Measurements from ENCODE around the gene REM2.

Gene REM2

DNA sequence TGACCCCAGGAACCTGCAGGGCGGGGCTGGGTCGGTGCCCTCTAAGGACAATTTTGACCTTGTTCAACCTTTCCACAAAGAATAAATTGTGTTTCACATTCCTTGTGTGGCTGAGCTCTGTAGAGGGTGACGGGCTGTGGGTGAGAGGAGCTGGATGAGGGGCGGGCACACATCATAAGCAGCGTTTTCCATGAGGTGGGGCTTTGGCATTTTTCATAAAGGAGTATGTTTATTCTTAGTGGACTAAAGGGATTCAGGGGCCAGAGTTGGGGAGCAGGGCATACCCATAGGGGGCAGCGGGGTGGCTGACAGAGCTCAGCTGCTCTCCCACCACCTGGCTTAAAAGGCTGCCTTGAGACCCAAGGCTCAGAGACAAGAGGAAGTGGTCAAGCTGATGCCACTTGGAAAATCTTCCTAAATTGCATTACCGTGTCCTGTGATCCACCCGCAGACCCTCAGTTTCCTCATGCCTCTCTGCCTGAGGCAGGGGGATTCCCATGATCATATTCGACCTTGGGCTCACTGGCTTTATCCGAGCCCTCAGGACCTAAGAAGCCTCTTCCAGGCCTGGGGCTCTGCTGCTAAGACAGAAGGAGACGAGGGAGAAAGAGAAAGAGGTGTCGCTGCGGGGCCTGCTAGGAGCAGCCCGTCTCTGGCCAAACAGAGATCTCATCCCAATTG is 35.2 kb upstream of the REM2 start:
- Histone ChIP-seq H2BK5ac (ENCODE audit: low read length) (no peak overlapping the region), H2BK12ac (ENCODE audit: low read length) (no peak overlapping the region), H3K18ac (ENCODE audit: low read length) (peak overlapping the region; percentile 61), H3K23ac (ENCODE audit: low read depth, low read length, poor library complexity) (no peak overlapping the region), H3K9me3 (replicated peaks in 1 of 2; ENCODE audit: control insufficient read depth in 2 of 2, insufficient read depth in 1 of 2, low read depth in 1 of 2, low read length in 2 of 2) (no peaks in the 10 kb centered on the region), H3K14ac (ENCODE audit: low read length) (no peak overlapping the region), H3K27me3 (ENCODE audit: control insufficient read depth in 3 of 3, insufficient read depth in 3 of 3, low read depth in 1 of 3, low read length in 3 of 3) (no peaks in the 10 kb centered on the region), H3K9ac (ENCODE audit: low read depth, low read length, poor library complexity) (no peak overlapping the region), H3K4me1 (ENCODE audit: control insufficient read depth in 2 of 2, insufficient read depth in 1 of 2, low read depth in 1 of 2, low read length in 2 of 2) (peaks cover 15% of the 10 kb centered on the region in 2 donors), H4K91ac (ENCODE audit: low read depth, low read length, poor library complexity) (no peak overlapping the region), H2AFZ (ENCODE audit: low read length) (peak overlapping the region; percentile 68), H3K4ac (ENCODE audit: low read length) (no peak overlapping the region), H3K36me3 (replicated peaks in 1 of 2; ENCODE audit: control insufficient read depth in 2 of 2, insufficient read depth in 2 of 2, low read length in 2 of 2) (peaks cover 0 to 4% of the 10 kb centered on the region in 2 donors), H4K8ac (ENCODE audit: low read depth, low read length) (no peak overlapping the region), H3K27ac (replicated peaks; ENCODE audit: low read length) (no peak overlapping the region), H2AK5ac (ENCODE audit: low read depth, low read length) (no peak overlapping the region), H2BK15ac (ENCODE audit: low read length) (peak overlapping the region; percentile 45), H3K79me1 (ENCODE audit: low read depth, low read length) (peaks cover 2% of the 10 kb centered on the region), H3K4me2 (ENCODE audit: insufficient read depth, low read length, poor library complexity, severe bottlenecking) (no peak overlapping the region), H3K4me3 (ENCODE audit: low read length in 2 of 2) (no peak overlapping the region), H2BK120ac (ENCODE audit: low read depth, low read length) (no peak overlapping the region)
- no peak for DNase-seq (ENCODE audit: low spot score)
- no CpG with 5 or more reads among the region's 14 CpGs for WGBS, 2 donors (ENCODE audit: extremely low coverage in 2 of 2, insufficient read length in 2 of 2, insufficient replicate concordance in 1 of 2)

DNA sequence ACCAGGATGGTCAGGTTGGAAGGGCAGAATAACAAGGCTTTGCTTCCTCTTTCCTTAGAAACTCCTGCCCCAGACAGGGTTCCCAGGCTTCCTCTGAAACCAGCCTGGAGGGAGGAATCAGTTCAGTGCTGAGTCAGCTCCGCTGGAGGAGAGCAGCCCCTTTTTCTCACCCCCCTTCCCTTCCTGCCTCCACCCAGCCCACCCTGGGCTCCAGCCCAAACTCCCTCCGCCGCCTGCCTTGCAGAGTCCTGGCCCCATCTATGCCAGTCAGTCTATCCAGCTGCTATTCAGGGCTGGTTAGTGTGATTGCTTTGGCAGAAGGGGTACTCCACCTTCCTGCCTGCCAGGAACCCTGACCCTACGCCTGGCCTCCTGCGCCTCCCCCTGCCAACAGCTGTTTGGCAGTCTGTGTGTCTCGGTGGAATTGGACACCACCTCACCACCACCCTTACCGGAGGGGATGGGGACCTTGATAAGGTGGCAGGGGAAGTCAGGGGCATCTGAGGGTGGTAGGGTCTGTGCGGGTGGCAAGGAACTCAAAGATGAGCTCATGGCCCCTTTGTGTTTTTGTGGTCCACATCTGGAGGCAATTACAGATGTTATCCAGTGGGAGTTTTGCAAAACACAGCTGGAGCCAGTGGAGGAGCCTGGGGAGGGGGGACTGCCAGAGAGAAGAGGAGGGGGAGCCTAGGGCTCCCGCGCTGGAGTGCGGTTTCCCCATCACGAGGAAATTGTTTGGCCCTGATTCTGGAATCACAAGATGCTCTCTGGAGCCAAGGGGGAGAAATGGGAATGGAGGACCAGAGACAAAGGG is 34.5 kb upstream of the REM2 start:
- Histone ChIP-seq H2BK5ac (ENCODE audit: low read length) (peak overlapping the region; percentile 29), H3K4me2 (ENCODE audit: insufficient read depth, low read length, poor library complexity, severe bottlenecking) (no peak overlapping the region), H4K91ac (ENCODE audit: low read depth, low read length, poor library complexity) (no peak overlapping the region), H3K4me3 (ENCODE audit: low read length in 2 of 2) (no peak overlapping the region), H3K18ac (ENCODE audit: low read length) (peak overlapping the region; percentile 87), H3K27ac (replicated peaks; ENCODE audit: low read length) (no peak overlapping the region), H3K79me1 (ENCODE audit: low read depth, low read length) (peaks cover 2% of the 10 kb centered on the region), H3K27me3 (ENCODE audit: control insufficient read depth in 3 of 3, insufficient read depth in 3 of 3, low read depth in 1 of 3, low read length in 3 of 3) (no peaks in the 10 kb centered on the region), H2AK5ac (ENCODE audit: low read depth, low read length) (peak overlapping the region; percentile 61), H2BK120ac (ENCODE audit: low read depth, low read length) (no peak overlapping the region), H3K9me3 (replicated peaks in 1 of 2; ENCODE audit: control insufficient read depth in 2 of 2, insufficient read depth in 1 of 2, low read depth in 1 of 2, low read length in 2 of 2) (no peaks in the 10 kb centered on the region), H3K4me1 (ENCODE audit: control insufficient read depth in 2 of 2, insufficient read depth in 1 of 2, low read depth in 1 of 2, low read length in 2 of 2) (peaks cover 16 to 18% of the 10 kb centered on the region in 2 donors), H3K4ac (ENCODE audit: low read length) (no peak overlapping the region), H4K8ac (ENCODE audit: low read depth, low read length) (no peak overlapping the region), H2BK15ac (ENCODE audit: low read length) (peak overlapping the region; percentile 45), H2BK12ac (ENCODE audit: low read length) (no peak overlapping the region), H3K9ac (ENCODE audit: low read depth, low read length, poor library complexity) (peak overlapping the region; percentile 34), H3K14ac (ENCODE audit: low read length) (no peak overlapping the region), H2AFZ (ENCODE audit: low read length) (peak overlapping the region; percentile 68), H3K23ac (ENCODE audit: low read depth, low read length, poor library complexity) (peak overlapping the region; percentile 94), H3K36me3 (replicated peaks in 1 of 2; ENCODE audit: control insufficient read depth in 2 of 2, insufficient read depth in 2 of 2, low read length in 2 of 2) (peaks cover 0 to 2% of the 10 kb centered on the region in 2 donors)
- no peak for DNase-seq (ENCODE audit: low spot score)
- WGBS, 2 donors (ENCODE audit: extremely low coverage in 2 of 2, insufficient read length in 2 of 2, insufficient replicate concordance in 1 of 2) = no CpG with 5 or more reads among the region's 12 CpGs

DNA sequence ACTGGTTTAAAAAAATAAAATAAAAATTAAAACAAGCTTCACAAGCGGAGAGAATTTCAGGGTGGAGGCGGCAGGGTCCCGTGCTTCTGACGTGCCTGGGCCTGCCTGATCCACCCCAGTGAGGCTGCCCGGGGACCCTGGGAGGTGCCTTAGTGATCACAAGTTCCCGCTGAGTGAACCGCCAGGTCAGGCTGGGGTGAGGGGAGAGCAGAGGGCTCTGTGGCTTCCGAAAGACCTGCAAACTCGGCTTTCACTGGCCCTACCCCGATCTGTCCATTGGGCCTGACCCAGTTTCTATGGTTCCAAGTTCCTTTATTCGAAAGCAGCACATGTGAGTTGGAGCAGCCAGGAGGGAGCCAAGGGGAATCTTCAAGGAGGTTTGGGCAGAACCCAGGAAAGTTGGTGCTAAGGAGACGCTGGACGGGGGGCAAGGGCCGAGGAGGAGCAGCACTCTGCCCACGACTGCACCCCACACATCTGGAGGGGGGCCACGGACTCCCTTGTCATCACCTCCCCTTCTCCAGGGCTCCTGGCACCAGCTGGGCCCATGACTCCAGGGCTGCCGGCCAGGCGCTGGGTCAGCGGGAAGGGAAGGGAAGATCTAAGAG is 33.7 kb upstream of the REM2 start:
- H3K27ac ChIP-seq (replicated peaks; ENCODE audit: low read length) = no peak overlapping the region
- no CpG with 5 or more reads among the region's 19 CpGs for WGBS, 2 donors (ENCODE audit: extremely low coverage in 2 of 2, insufficient read length in 2 of 2, insufficient replicate concordance in 1 of 2)
- no peak overlapping the region for H2BK120ac ChIP-seq (ENCODE audit: low read depth, low read length)
- no peaks in the 10 kb centered on the region for H3K27me3 ChIP-seq (ENCODE audit: control insufficient read depth in 3 of 3, insufficient read depth in 3 of 3, low read depth in 1 of 3, low read length in 3 of 3)
- peak overlapping the region; percentile 29 for H2AK5ac ChIP-seq (ENCODE audit: low read depth, low read length)
- DNase-seq (ENCODE audit: low spot score) = no peak
- H3K18ac ChIP-seq (ENCODE audit: low read length) = peak overlapping the region; percentile 79
- H4K91ac ChIP-seq (ENCODE audit: low read depth, low read length, poor library complexity) = peak overlapping the region; percentile 26
- peak overlapping the region; percentile 68 for H2AFZ ChIP-seq (ENCODE audit: low read length)
- no peak overlapping the region for H3K4me3 ChIP-seq (ENCODE audit: low read length in 2 of 2)
- H3K9ac ChIP-seq (ENCODE audit: low read depth, low read length, poor library complexity) = no peak overlapping the region
- no peak overlapping the region for H2BK15ac ChIP-seq (ENCODE audit: low read length)
- peaks cover 16 to 18% of the 10 kb centered on the region in 2 donors for H3K4me1 ChIP-seq (ENCODE audit: control insufficient read depth in 2 of 2, insufficient read depth in 1 of 2, low read depth in 1 of 2, low read length in 2 of 2)
- H2BK12ac ChIP-seq (ENCODE audit: low read length) = peak overlapping the region; percentile 36
- no peak overlapping the region for H3K4me2 ChIP-seq (ENCODE audit: insufficient read depth, low read length, poor library complexity, severe bottlenecking)
- H3K36me3 ChIP-seq (replicated peaks in 1 of 2; ENCODE audit: control insufficient read depth in 2 of 2, insufficient read depth in 2 of 2, low read length in 2 of 2) = peaks cover 0 to 2% of the 10 kb centered on the region in 2 donors
- no peaks in the 10 kb centered on the region for H3K9me3 ChIP-seq (replicated peaks in 1 of 2; ENCODE audit: control insufficient read depth in 2 of 2, insufficient read depth in 1 of 2, low read depth in 1 of 2, low read length in 2 of 2)
- H3K23ac ChIP-seq (ENCODE audit: low read depth, low read length, poor library complexity) = no peak overlapping the region
- no peak overlapping the region for H3K4ac ChIP-seq (ENCODE audit: low read length)
- H4K8ac ChIP-seq (ENCODE audit: low read depth, low read length) = no peak overlapping the region
- no peak overlapping the region for H2BK5ac ChIP-seq (ENCODE audit: low read length)
- peaks cover 2% of the 10 kb centered on the region for H3K79me1 ChIP-seq (ENCODE audit: low read depth, low read length)
- H3K14ac ChIP-seq (ENCODE audit: low read length) = no peak overlapping the region

Data from neuronal stem cell (in vitro differentiated cells).